Activated CD4-positive, alpha-beta T cell treated with anti-CD3 and anti-CD28 coated beads for 36 hours (primary cell): ENCODE data around the gene CSK. TPM values are rescaled to one million over a fixed set of nuclear protein-coding genes. Genes with fewer than 3 reads are reported as not detected.
A peak's percentile ranks its signal among the peaks of the same experiment; 100 is the strongest.

Experiments
- ATAC-seq: fragments of 200-7000 bp; cut with Tn5 transposase; one replicate; pipeline ENCODE4 v1.10.0; 2021; ENCODE audit warnings: mild to moderate bottlenecking, moderate library complexity
- CTCF ChIA-PET: fragments of 350-600 bp; sonication (Branson Sonifier 250); formaldehyde crosslinking; loops from one replicate; lab custom pipeline; 2021; ENCODE audit warnings: antibody characterized with exemption; lab: Charles Lee
- POLR2A ChIA-PET: fragments of 350-600 bp; sonication (Branson Sonifier 250); formaldehyde crosslinking; loops from one replicate; lab custom pipeline; 2021; ENCODE audit warnings: antibody characterized with exemption, inconsistent platforms; lab: Charles Lee
- DNase-seq: peaks from one replicate; pipeline ENCODE4 v3.0.0-alpha.2; 2020
- H3K27ac Mint-ChIP-seq: one replicate; pipeline ENCODE4 v1.8.0; 2021; ENCODE audit warnings: mixed read lengths
- H3K27me3 Mint-ChIP-seq: one replicate; pipeline ENCODE4 v1.8.0; 2021; ENCODE audit warnings: mixed read lengths
- H3K36me3 Mint-ChIP-seq: one replicate; pipeline ENCODE4 v1.8.0; 2021; ENCODE audit warnings: low read depth, mixed read lengths
- H3K4me1 Mint-ChIP-seq: one replicate; pipeline ENCODE4 v1.8.0; 2021; ENCODE audit warnings: mixed read lengths
- H3K4me3 Mint-ChIP-seq: one replicate; pipeline ENCODE4 v1.8.0; 2021; ENCODE audit warnings: mild to moderate bottlenecking, moderate library complexity, mixed read lengths
- H3K9me3 Mint-ChIP-seq: one replicate; pipeline ENCODE4 v1.8.0; 2021; ENCODE audit warnings: low read depth, mixed read lengths
- intact Hi-C, 2 experiments: fragments of 100-400 bp; cut with DNase I in 1 of 2; cut with micrococcal nuclease in 1 of 2; formaldehyde crosslinking; loops; one replicate each; pipeline versions ENCODE4 v1.14.2 to v1.15.1; 2022 to 2024; cut with DNase I, micrococcal nuclease
- total RNA-seq, 2 experiments: library from RNA; stranded (reverse); gene quantifications; one replicate each; pipeline ENCODE4 v1.2.3, GENCODE V29; 2021

The CSK gene
- total RNA-seq, 2 experiments from 2014 or later = 229 to 272 TPM

GRCh38 chr15:74770211-74770903, 11.5 kb upstream of the CSK start:
- Mint-ChIP-seq H3K4me3 (no peak overlapping the region), H3K36me3 (no peaks in the 10 kb centered on the region), H3K4me1 (peaks cover 27% of the 10 kb centered on the region), H3K9me3 (no peaks in the 10 kb centered on the region), H3K27me3 (peaks cover 2% of the 10 kb centered on the region), H3K27ac (no peak overlapping the region)
- CTCF ChIA-PET = interaction anchor here (0.5 to 20.2 kb wide), 35 partner anchors 8 to 399 kb away, joined by 3 to 743 read pairs (median 5); partner anchors contain the start of genes CSK, CYP1A1, FAM219B and ULK3
- DNase-seq = no peak
- no peak for ATAC-seq
- POLR2A ChIA-PET = interaction anchor here (0.6 to 1.1 kb wide), 5 partner anchors 12 to 142 kb away, joined by 3 to 8 read pairs (median 4); no protein-coding TSS in a partner anchor
- intact Hi-C loops = loop anchor here in 1 of 2 experiments (2.0 kb wide), 1 partner anchor 72 kb away; the partner anchor contains the start of gene ULK3

- no peaks in the 10 kb centered on the region for H3K27me3 Mint-ChIP-seq
- H3K9me3 Mint-ChIP-seq = no peaks in the 10 kb centered on the region
- no peak overlapping the region for H3K4me3 Mint-ChIP-seq
- intact Hi-C loops = no loop called here
- POLR2A ChIA-PET = interaction anchor here (0.5 to 0.7 kb wide), 2 partner anchors 11 to 169 kb away, joined by 3 read pairs; no protein-coding TSS in a partner anchor
- DNase-seq (no peak), ATAC-seq (no peak)
- H3K36me3 Mint-ChIP-seq = no peaks in the 10 kb centered on the region
- CTCF ChIA-PET = interaction anchor here (1.9 to 20.2 kb wide), 5 partner anchors 14 to 177 kb away, joined by 7 to 743 read pairs (median 93); partner anchors contain the start of gene CSK
- H3K27ac Mint-ChIP-seq = peak overlapping the region; percentile 38
- peaks cover 57% of the 10 kb centered on the region for H3K4me1 Mint-ChIP-seq
Measured at GRCh38 chr15:74773329-74773728, 8.6 kb upstream of the CSK start.

GRCh38 chr15:74773731-74774252, 8.1 kb upstream of the CSK start:
- Mint-ChIP-seq H3K4me1 (peaks cover 58% of the 10 kb centered on the region), H3K9me3 (no peaks in the 10 kb centered on the region), H3K27ac (peak overlapping the region; percentile 42), H3K36me3 (no peaks in the 10 kb centered on the region), H3K27me3 (no peaks in the 10 kb centered on the region), H3K4me3 (no peak overlapping the region)
- CTCF ChIA-PET = interaction anchor here (0.7 to 20.2 kb wide), 7 partner anchors 14 to 176 kb away, joined by 3 to 743 read pairs (median 7); partner anchors contain the start of gene CSK
- intact Hi-C loops = no loop called here
- ATAC-seq = no peak
- DNase-seq = no peak
- POLR2A ChIA-PET = interaction anchor here (0.5 to 0.7 kb wide), 2 partner anchors 10 to 169 kb away, joined by 3 read pairs; no protein-coding TSS in a partner anchor

- H3K9me3 Mint-ChIP-seq = no peaks in the 10 kb centered on the region
- intact Hi-C loops = no loop called here
- H3K4me3 Mint-ChIP-seq = no peak overlapping the region
- peak overlapping the region; percentile 99 for H3K27ac Mint-ChIP-seq
- ChIA-PET CTCF (interaction anchor here (0.6 to 20.2 kb wide), 7 partner anchors 12 to 393 kb away, joined by 3 to 743 read pairs (median 5); partner anchors contain the start of gene CSK), POLR2A (no interaction called here)
- no peaks in the 10 kb centered on the region for H3K36me3 Mint-ChIP-seq
- ATAC-seq (no peak), DNase-seq (no peak)
- H3K27me3 Mint-ChIP-seq = no peaks in the 10 kb centered on the region
- H3K4me1 Mint-ChIP-seq = peaks cover 71% of the 10 kb centered on the region
Measured at GRCh38 chr15:74775132-74775562, 6.7 kb upstream of the CSK start.

GRCh38 chr15:74775894-74776293, 6.0 kb upstream of the CSK start:
- Mint-ChIP-seq H3K4me3 (no peak overlapping the region), H3K27ac (peak overlapping the region; percentile 99), H3K36me3 (no peaks in the 10 kb centered on the region), H3K9me3 (no peaks in the 10 kb centered on the region), H3K27me3 (no peaks in the 10 kb centered on the region), H3K4me1 (peaks cover 78% of the 10 kb centered on the region)
- ChIA-PET CTCF (interaction anchor here (0.7 to 20.2 kb wide), 7 partner anchors 12 to 138 kb away, joined by 3 to 743 read pairs (median 5); partner anchors contain the start of gene CSK), POLR2A (interaction anchor here (2.5 kb wide), 1 partner anchor 12 kb away, joined by 21 read pairs; no protein-coding TSS in a partner anchor)
- intact Hi-C loops = no loop called here
- DNase-seq = no peak
- no peak for ATAC-seq

- Mint-ChIP-seq H3K27me3 (no peaks in the 10 kb centered on the region), H3K9me3 (no peaks in the 10 kb centered on the region), H3K4me3 (peak overlapping the region; percentile 68), H3K36me3 (no peaks in the 10 kb centered on the region), H3K27ac (peak overlapping the region; percentile 99), H3K4me1 (peaks cover 73% of the 10 kb centered on the region)
- ATAC-seq = peak; percentile 61
- DNase-seq = peak; percentile 76
- ChIA-PET POLR2A (interaction anchor here (0.6 to 2.5 kb wide), 7 partner anchors 11 to 677 kb away, joined by 3 to 21 read pairs (median 5); no protein-coding TSS in a partner anchor), CTCF (interaction anchor here (0.5 to 22.1 kb wide), 17 partner anchors 2 to 380 kb away, joined by 3 to 743 read pairs (median 3); partner anchors contain the start of gene CSK)
- intact Hi-C loops = no loop called here
Measured at GRCh38 chr15:74776821-74777768, 4.8 kb upstream of the CSK start.

- Mint-ChIP-seq H3K4me1 (peaks cover 72% of the 10 kb centered on the region), H3K9me3 (no peaks in the 10 kb centered on the region), H3K4me3 (peak overlapping the region; percentile 68), H3K27ac (peak overlapping the region; percentile 99), H3K36me3 (peaks cover 3% of the 10 kb centered on the region), H3K27me3 (no peaks in the 10 kb centered on the region)
- intact Hi-C loops = no loop called here
- ATAC-seq (peak; percentile 2), DNase-seq (peak; percentile 6)
- POLR2A ChIA-PET = interaction anchor here (0.6 to 2.5 kb wide), 7 partner anchors 10 to 676 kb away, joined by 3 to 21 read pairs (median 5); no protein-coding TSS in a partner anchor
- CTCF ChIA-PET = interaction anchor here (0.5 to 22.1 kb wide), 17 partner anchors 2 to 384 kb away, joined by 3 to 743 read pairs (median 5); partner anchors contain the start of genes CSK and FAM219B
Measured at GRCh38 chr15:74777769-74778598, 3.9 kb upstream of the CSK start.

- intact Hi-C loops = no loop called here
- H3K27me3 Mint-ChIP-seq = no peaks in the 10 kb centered on the region
- DNase-seq = no peak
- no peaks in the 10 kb centered on the region for H3K9me3 Mint-ChIP-seq
- ChIA-PET CTCF (interaction anchor here (1.2 to 22.1 kb wide), 10 partner anchors 3 to 384 kb away, joined by 3 to 743 read pairs (median 24); partner anchors contain the start of genes CSK and FAM219B), POLR2A (interaction anchor here (0.9 to 3.5 kb wide), 3 partner anchors 10 to 15 kb away, joined by 3 to 26 read pairs (median 5); no protein-coding TSS in a partner anchor)
- H3K4me1 Mint-ChIP-seq = peaks cover 72% of the 10 kb centered on the region
- ATAC-seq = no peak
- H3K36me3 Mint-ChIP-seq = peaks cover 9% of the 10 kb centered on the region
- H3K27ac Mint-ChIP-seq = peak overlapping the region; percentile 99
- H3K4me3 Mint-ChIP-seq = peak overlapping the region; percentile 88
Measured at GRCh38 chr15:74778599-74778970, 3.3 kb upstream of the CSK start.

- Mint-ChIP-seq H3K27me3 (no peaks in the 10 kb centered on the region), H3K9me3 (no peaks in the 10 kb centered on the region), H3K36me3 (peaks cover 14% of the 10 kb centered on the region), H3K27ac (peak overlapping the region; percentile 99), H3K4me3 (peak overlapping the region; percentile 88), H3K4me1 (peaks cover 67% of the 10 kb centered on the region)
- DNase-seq = peak; percentile 5
- intact Hi-C loops = no loop called here
- ATAC-seq = no peak
- POLR2A ChIA-PET = interaction anchor here (0.9 to 3.5 kb wide), 3 partner anchors 9 to 14 kb away, joined by 3 to 26 read pairs (median 3); no protein-coding TSS in a partner anchor
- CTCF ChIA-PET = interaction anchor here (1.2 to 22.1 kb wide), 9 partner anchors 4 to 385 kb away, joined by 3 to 743 read pairs (median 27); partner anchors contain the start of genes CSK and FAM219B
Measured at GRCh38 chr15:74779162-74779648, 2.7 kb upstream of the CSK start.
